Neural crest cell (in vitro differentiated cells): Measurements from ENCODE around the gene TNKS1BP1. TPM values are rescaled to one million over a fixed set of nuclear protein-coding genes. Genes with fewer than 3 reads are reported as not detected.
A peak's percentile ranks its signal among the peaks of the same experiment; 100 is the strongest.

ENCODE experiments used
- DNase-seq: peaks from one replicate; pipeline ENCODE4 v3.0.0; 2021; ENCODE audit warnings: low read depth, mixed read lengths, low spot score
- H3K27ac Mint-ChIP-seq: one replicate; pipeline ENCODE4 v1.8.0; 2021; ENCODE audit warnings: mild to moderate bottlenecking, mixed read lengths; ENCODE audit not compliant: unreplicated experiment
- H3K27me3 Mint-ChIP-seq: 2 replicates; pipeline ENCODE4 v1.8.0; 2021; ENCODE audit warnings: low read depth, mild to moderate bottlenecking, mixed read lengths
- H3K36me3 Mint-ChIP-seq: 2 replicates; pipeline ENCODE4 v1.8.0; 2021; ENCODE audit warnings: low read depth, mild to moderate bottlenecking, mixed read lengths
- H3K4me1 Mint-ChIP-seq: 2 replicates; pipeline ENCODE4 v1.8.0; 2021; ENCODE audit warnings: mixed read lengths
- H3K4me3 Mint-ChIP-seq: one replicate; pipeline ENCODE4 v1.8.0; 2021; ENCODE audit warnings: mild to moderate bottlenecking, mixed read lengths
- H3K9me3 Mint-ChIP-seq: 2 replicates; pipeline ENCODE4 v1.8.0; 2021; ENCODE audit warnings: mixed read lengths
- total RNA-seq: library from RNA; stranded (reverse); gene quantifications from 2 replicates; pipeline ENCODE4 v1.2.1, GENCODE V29; 2021
- TF ChIP-seq, protein P1 (sequence below): fragments of 200-600 bp; sonication (generic); conservative IDR thresholded peaks from 2 replicates; pipeline ENCODE4 v1.5.0; 2021; ENCODE audit warnings: antibody characterized with exemption, mild to moderate bottlenecking

The TNKS1BP1 gene
- total RNA-seq, 1 donor from 2014 or later: 114 TPM

DNA sequence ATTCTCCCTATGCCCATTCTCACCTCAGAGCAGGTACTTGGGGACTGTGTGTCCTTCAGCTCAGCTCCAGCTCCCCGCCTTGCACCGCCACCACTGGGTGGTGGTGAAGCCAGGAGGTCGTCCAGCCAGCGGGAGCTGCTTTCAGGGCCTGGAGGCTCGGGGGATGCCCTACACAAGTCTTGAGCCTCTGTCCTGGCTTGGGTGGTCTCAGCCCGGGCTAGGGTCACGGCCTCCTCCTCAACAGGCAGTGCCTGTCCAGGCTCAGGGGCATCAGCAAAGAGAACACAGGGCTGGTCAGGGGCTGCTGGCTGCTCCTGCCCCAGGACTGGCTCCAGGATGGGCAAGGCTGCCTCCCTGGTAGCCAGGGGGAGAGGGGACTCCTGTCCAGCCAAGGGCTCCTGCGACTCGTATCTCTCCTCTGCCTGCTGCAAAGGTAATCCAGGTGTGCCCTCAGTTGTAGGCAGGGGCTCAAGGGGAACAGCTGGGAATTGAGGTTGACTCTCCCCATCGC, 12.2 kb downstream of the TNKS1BP1 start:
- Mint-ChIP-seq H3K27me3 (no peaks in the 10 kb centered on the region), H3K27ac (no peak overlapping the region), H3K36me3 (peaks cover 21% of the 10 kb centered on the region), H3K9me3 (no peaks in the 10 kb centered on the region), H3K4me3 (no peak overlapping the region), H3K4me1 (peaks cover 12% of the 10 kb centered on the region)
- TF ChIP-seq, protein P1, sequence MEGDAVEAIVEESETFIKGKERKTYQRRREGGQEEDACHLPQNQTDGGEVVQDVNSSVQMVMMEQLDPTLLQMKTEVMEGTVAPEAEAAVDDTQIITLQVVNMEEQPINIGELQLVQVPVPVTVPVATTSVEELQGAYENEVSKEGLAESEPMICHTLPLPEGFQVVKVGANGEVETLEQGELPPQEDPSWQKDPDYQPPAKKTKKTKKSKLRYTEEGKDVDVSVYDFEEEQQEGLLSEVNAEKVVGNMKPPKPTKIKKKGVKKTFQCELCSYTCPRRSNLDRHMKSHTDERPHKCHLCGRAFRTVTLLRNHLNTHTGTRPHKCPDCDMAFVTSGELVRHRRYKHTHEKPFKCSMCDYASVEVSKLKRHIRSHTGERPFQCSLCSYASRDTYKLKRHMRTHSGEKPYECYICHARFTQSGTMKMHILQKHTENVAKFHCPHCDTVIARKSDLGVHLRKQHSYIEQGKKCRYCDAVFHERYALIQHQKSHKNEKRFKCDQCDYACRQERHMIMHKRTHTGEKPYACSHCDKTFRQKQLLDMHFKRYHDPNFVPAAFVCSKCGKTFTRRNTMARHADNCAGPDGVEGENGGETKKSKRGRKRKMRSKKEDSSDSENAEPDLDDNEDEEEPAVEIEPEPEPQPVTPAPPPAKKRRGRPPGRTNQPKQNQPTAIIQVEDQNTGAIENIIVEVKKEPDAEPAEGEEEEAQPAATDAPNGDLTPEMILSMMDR: no peak
- no peak for DNase-seq

- no peak overlapping the region for H3K27ac Mint-ChIP-seq
- peaks cover 12% of the 10 kb centered on the region for H3K4me1 Mint-ChIP-seq
- TF ChIP-seq, protein P1: no peak
- DNase-seq: no peak
- H3K36me3 Mint-ChIP-seq: peaks cover 23% of the 10 kb centered on the region
- H3K9me3 Mint-ChIP-seq: no peaks in the 10 kb centered on the region
- no peak overlapping the region for H3K4me3 Mint-ChIP-seq
- H3K27me3 Mint-ChIP-seq: no peaks in the 10 kb centered on the region
Measured at GRCh38 chr11:57311109-57311936, 13.4 kb downstream of the TNKS1BP1 start.

DNA sequence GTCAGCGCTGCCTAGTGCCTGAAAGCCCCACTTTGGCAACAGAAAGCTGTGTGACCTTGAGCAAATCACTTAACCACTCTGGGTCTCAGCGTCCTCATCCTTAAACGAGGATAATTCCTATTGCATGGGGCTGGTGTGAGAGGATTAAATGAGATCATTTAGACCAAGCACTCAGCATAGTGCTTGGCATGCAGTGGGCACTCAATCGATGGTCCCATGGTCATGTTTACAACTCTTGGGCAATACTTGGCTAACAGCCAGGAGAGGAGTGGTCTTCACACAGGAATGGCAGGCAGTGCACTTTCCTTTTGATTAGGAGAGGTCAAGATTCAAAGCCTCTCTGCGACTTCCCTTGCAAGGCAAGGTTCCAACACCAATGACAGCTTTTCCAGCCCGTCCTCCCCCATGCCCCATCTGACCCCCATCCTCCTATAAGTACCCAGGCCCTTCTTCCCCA, 14.1 kb downstream of the TNKS1BP1 start:
- Mint-ChIP-seq H3K27me3 (no peaks in the 10 kb centered on the region), H3K4me3 (no peak overlapping the region), H3K36me3 (peaks cover 23% of the 10 kb centered on the region), H3K9me3 (no peaks in the 10 kb centered on the region), H3K27ac (no peak overlapping the region), H3K4me1 (peaks cover 12% of the 10 kb centered on the region)
- no peak for DNase-seq
- TF ChIP-seq, protein P1: no peak

DNA sequence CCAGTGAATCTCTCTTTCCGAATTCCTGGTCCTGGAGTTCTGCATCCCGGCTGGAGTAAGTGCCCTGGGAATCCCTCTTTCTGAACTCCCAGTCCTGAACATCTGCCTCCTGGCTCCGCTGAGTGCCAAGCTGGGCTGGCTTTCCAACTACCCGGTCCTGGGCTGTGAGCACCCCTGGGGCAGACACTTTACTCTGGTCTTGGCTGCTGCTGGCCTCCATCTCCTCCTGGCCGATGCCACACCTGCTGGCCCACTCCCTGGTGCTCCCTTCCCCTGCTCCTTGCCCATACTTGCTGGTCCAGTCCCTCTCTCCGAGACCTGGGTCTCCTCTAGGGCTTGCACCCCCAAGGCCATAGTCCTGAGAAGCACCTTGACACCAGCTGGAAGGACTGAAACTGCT, 14.7 kb downstream of the TNKS1BP1 start:
- no peak for DNase-seq
- Mint-ChIP-seq H3K9me3 (no peaks in the 10 kb centered on the region), H3K27ac (peak overlapping the region; percentile 71), H3K4me3 (peak overlapping the region; percentile 5), H3K27me3 (no peaks in the 10 kb centered on the region), H3K4me1 (peaks cover 12% of the 10 kb centered on the region), H3K36me3 (peaks cover 23% of the 10 kb centered on the region)
- TF ChIP-seq, protein P1: no peak

DNA sequence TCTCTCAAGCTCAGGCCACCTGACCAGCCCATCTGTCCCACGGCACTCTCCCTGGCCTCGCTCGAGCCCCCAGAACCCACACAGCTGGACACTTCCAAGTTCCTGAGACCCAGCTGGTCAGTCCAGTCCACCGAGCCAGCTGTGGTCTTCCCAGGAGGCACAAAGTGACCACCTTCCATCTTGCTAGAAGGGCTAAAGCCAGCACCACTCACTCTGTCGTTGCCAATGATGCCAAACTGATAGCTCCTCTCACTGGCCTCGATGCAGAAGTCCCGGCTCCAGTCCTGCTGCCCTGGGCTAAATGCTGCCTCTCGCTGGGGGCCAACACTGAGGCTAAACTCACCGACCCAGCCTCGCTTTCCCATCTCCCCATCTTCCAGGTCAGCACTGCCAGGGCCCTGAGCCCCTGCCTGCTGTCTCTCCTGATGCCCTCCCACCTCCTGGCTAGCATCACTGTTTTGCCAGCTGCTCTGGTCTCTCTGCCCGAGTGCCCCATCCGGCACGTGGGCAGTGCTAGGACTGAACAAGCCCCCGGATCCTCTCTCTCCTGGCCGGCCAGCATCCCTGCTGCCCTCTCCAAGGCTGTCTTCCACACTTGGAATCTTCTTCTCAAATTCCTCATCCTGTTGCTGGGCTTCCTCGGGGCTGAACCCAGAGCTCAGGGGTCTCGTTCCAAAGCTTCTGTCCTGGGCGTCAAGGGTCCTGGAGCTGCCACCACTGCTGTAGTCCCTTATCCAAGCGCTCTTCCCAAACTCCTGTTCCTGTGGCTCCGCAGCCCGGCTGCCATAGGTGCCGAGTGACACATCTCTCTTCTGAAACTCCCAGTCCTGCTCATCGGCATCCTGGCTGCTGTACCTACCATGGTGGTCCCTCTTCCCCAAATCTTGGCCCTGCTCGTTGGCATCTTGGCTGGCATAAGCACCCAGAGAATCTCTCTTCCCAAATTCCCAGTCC, 15.4 kb downstream of the TNKS1BP1 start:
- no peak for DNase-seq
- Mint-ChIP-seq H3K4me3 (peak overlapping the region; percentile 5), H3K36me3 (peaks cover 23% of the 10 kb centered on the region), H3K27me3 (no peaks in the 10 kb centered on the region), H3K9me3 (no peaks in the 10 kb centered on the region), H3K27ac (peak overlapping the region; percentile 90), H3K4me1 (peaks cover 12% of the 10 kb centered on the region)
- TF ChIP-seq, protein P1: no peak
